Activated T-helper 17 cell treated with anti-CD3 and anti-CD28 coated beads, Interleukin-2, amount 50 U/mL, for 72 hours (primary cell): ENCODE data around the gene HECW1. TPM values are rescaled to one million over a fixed set of nuclear protein-coding genes. Genes with fewer than 3 reads are reported as not detected.

Experiments
- total RNA-seq, 2 donors: library from RNA; stranded (reverse); gene quantifications; one replicate each; pipeline ENCODE4 v1.2.3, GENCODE V29; 2022

HECW1 gene
- total RNA-seq, 2 donors from 2014 or later: not detected

Other genes with a start within 250 kb of the HECW1 start
- 1 to 10 TPM; 2.4 to 3.9 TPM for gene C7orf25, start 200.6 kb upstream of the HECW1 start, total RNA-seq
- 100 to 1,000 TPM; 124 to 179 TPM for gene PSMA2, start 180.5 kb upstream of the HECW1 start, total RNA-seq
- 10 to 100 TPM; 40.5 to 68.7 TPM for gene MRPL32, start 180.3 kb upstream of the HECW1 start, total RNA-seq